Nephron (organoid): ENCODE data around the gene SHMT2.

Source experiments
- H3K27ac Mint-ChIP-seq, 3 experiments: 2 replicates each; pipeline ENCODE4 v1.8.0; 2020; ENCODE audit warnings: mixed read lengths in 3 of 3, mild to moderate bottlenecking in 2 of 3, moderate library complexity in 1 of 3
- H3K27me3 Mint-ChIP-seq: 2 replicates; pipeline ENCODE4 v1.8.0; 2021; ENCODE audit warnings: low read depth, mild to moderate bottlenecking, moderate library complexity, mixed read lengths
- H3K36me3 Mint-ChIP-seq: 2 replicates; pipeline ENCODE4 v1.8.0; 2020; ENCODE audit warnings: low read depth, mixed read lengths
- H3K4me1 Mint-ChIP-seq: 2 replicates; pipeline ENCODE4 v1.8.0; 2020; ENCODE audit warnings: mixed read lengths
- H3K4me3 Mint-ChIP-seq, 3 experiments: 2 replicates each; pipeline ENCODE4 v1.8.0; 2020; ENCODE audit warnings: mild to moderate bottlenecking in 3 of 3, mixed read lengths in 3 of 3, moderate library complexity in 2 of 3
- H3K9me3 Mint-ChIP-seq: 2 replicates; pipeline ENCODE4 v1.8.0; 2020; ENCODE audit warnings: mixed read lengths
- CTCF ChIP-seq, 3 experiments: fragments of 200-600 bp; sonication (generic); IDR thresholded peaks; one replicate each; pipeline ENCODE4 v1.5.0; 2021; ENCODE audit warnings: antibody characterized with exemption in 3 of 3; ENCODE audit not compliant: unreplicated experiment in 3 of 3

The SHMT2 gene

GRCh38 chr12:57229634-57230380, at the start of gene SHMT2:
TSS of gene SHMT2 (plus strand) at chr12:57229711. CDS start at chr12:57229779, 68 bp downstream.
- Mint-ChIP-seq H3K27ac (peak within 1 kb of the TSS; percentile 89 to 97 (median 96)), H3K4me1 (peaks cover 61% of the 10 kb centered on the region), H3K9me3 (no peaks in the 10 kb centered on the region), H3K36me3 (peaks cover 27% of the 10 kb centered on the region), H3K4me3 (peak within 1 kb of the TSS; percentile 96 to 99 (median 96)), H3K27me3 (peaks cover 35% of the 10 kb centered on the region)
- no peak for TF ChIP-seq CTCF (IDR thresholded peaks at IDR 0.05; ENCODE audit: unreplicated experiment in 3 of 3)

GRCh38 chr12:57180321-57180989, 49.1 kb upstream of the SHMT2 start:
- peaks cover 7% of the 10 kb centered on the region for H3K4me1 Mint-ChIP-seq
- H3K27ac Mint-ChIP-seq: no peak overlapping the region
- no peak for TF ChIP-seq CTCF (IDR thresholded peaks at IDR 0.05; ENCODE audit: unreplicated experiment in 3 of 3)
- H3K4me3 Mint-ChIP-seq: no peak overlapping the region
- H3K9me3 Mint-ChIP-seq: no peaks in the 10 kb centered on the region
- H3K36me3 Mint-ChIP-seq: peaks cover 58% of the 10 kb centered on the region
- no peaks in the 10 kb centered on the region for H3K27me3 Mint-ChIP-seq

GRCh38 chr12:57181072-57181471, 48.4 kb upstream of the SHMT2 start:
- Mint-ChIP-seq H3K4me1 (peaks cover 7% of the 10 kb centered on the region), H3K4me3 (no peak overlapping the region), H3K27me3 (no peaks in the 10 kb centered on the region), H3K9me3 (no peaks in the 10 kb centered on the region), H3K36me3 (peaks cover 57% of the 10 kb centered on the region), H3K27ac (peak overlapping the region in 2 of 3 experiments; percentile 6 to 11)
- no peak for TF ChIP-seq CTCF (IDR thresholded peaks at IDR 0.05; ENCODE audit: unreplicated experiment in 3 of 3)

GRCh38 chr12:57181561-57182155, 47.9 kb upstream of the SHMT2 start:
- Mint-ChIP-seq H3K4me1 (peaks cover 7% of the 10 kb centered on the region), H3K36me3 (peaks cover 57% of the 10 kb centered on the region), H3K27me3 (no peaks in the 10 kb centered on the region), H3K4me3 (no peak overlapping the region), H3K27ac (peak overlapping the region in 2 of 3 experiments; percentile 6 to 11), H3K9me3 (no peaks in the 10 kb centered on the region)
- TF ChIP-seq CTCF (IDR thresholded peaks at IDR 0.05; ENCODE audit: unreplicated experiment in 3 of 3): no peak

- H3K36me3 Mint-ChIP-seq: peaks cover 65% of the 10 kb centered on the region
- no peak overlapping the region for H3K4me3 Mint-ChIP-seq
- peak; percentile 79 to 89 (median 83) for TF ChIP-seq CTCF (IDR thresholded peaks at IDR 0.05; ENCODE audit: unreplicated experiment in 3 of 3)
Measured at GRCh38 chr12:57182918-57183575, 46.5 kb upstream of the SHMT2 start.

More at GRCh38 chr12:57182918-57183575, 46.5 kb upstream of the SHMT2 start:
- Mint-ChIP-seq H3K27me3 (no peaks in the 10 kb centered on the region), H3K9me3 (no peaks in the 10 kb centered on the region), H3K4me1 (peaks cover 7% of the 10 kb centered on the region), H3K27ac (peak overlapping the region in 2 of 3 experiments; percentile 17 to 41)
